HG03045 (cell line): ENCODE measurements around the gene TP53INP2.
"Not testable (repeated sequence)": the region's sequence is repeated elsewhere in the genome, so short reads cannot be mapped to it uniquely, and the experiment has no call there.

Source experiments
- ATAC-seq: cut with Tn5 transposase; IDR thresholded peaks from one replicate; pipeline ENCODE4 v1.9.1; 2021; ENCODE audit warnings: mild to moderate bottlenecking, moderate library complexity; ENCODE audit not compliant: unreplicated experiment

Gene TP53INP2, protein sequence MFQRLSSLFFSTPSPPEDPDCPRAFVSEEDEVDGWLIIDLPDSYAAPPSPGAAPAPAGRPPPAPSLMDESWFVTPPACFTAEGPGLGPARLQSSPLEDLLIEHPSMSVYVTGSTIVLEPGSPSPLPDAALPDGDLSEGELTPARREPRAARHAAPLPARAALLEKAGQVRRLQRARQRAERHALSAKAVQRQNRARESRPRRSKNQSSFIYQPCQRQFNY

DNA sequence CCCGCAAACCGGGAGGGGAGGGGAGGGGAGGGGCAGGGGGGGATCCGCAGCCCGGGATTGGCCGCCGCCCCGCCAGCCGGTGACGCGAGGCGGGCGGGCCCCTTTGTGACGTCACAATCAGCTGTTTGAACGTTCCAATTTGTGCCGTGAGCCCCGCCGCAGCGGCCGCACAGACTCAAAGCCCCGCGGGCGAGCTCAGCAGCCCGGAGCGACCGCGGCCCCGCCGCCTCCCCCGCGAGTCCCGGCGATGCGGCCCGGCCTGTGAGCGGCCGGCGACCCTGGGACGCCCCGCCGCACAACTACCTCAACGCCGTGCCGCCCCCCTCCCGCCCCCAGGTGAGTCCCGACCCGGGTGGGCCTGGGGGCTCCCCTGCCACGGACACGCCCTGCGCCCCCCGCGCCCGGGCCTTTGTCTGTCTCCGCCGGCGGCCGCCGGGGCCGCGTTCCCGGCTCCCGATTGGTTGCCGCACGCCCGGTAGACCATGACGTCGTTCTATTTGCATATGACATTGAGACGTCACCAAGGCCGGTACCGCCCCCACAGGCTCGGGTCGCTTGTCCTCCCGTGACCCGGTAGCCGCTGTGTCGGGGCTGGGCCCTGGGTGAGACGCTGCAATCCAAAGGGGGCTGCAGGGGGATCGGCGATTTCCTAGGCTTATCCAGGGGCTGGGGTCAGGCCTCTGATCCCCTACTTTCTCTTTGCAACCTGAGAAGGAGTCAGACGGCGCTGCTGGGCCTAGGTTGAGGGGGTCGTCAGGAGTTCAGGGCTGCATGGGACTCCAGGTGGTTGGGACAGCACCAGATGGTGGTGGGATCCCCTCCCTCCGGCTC is at the start of gene TP53INP2:
TP53INP2 (plus strand) TSS at position 168 of the 831 bp plus-strand sequence. CDS start 4,396 bp downstream, outside the sequence.
- peak; percentile 67 for ATAC-seq

GRCh38 chr20:34658654-34659053 is 45.5 kb upstream of the TP53INP2 start:
- not testable (repeated sequence) for ATAC-seq

DNA sequence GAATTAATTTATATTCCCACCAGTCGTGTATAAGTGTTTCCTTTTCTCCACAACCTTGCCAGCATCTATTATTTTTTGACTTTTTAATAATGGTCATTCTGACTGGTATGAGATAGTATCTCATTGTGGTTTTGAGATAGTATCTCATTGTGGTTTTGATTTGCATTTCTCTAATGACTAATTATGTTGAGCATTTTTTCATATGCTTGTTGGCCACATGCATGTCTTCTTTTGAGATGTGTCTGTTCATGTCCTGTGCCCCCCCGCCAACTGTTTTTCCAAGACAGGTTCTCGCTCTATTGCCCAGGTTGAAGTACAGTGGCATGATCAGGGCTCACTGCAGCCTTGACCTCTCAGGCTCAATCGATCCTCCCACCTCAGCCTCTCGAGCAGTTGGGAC is 42.3 kb upstream of the TP53INP2 start:
- ATAC-seq, result not testable (repeated sequence)

DNA sequence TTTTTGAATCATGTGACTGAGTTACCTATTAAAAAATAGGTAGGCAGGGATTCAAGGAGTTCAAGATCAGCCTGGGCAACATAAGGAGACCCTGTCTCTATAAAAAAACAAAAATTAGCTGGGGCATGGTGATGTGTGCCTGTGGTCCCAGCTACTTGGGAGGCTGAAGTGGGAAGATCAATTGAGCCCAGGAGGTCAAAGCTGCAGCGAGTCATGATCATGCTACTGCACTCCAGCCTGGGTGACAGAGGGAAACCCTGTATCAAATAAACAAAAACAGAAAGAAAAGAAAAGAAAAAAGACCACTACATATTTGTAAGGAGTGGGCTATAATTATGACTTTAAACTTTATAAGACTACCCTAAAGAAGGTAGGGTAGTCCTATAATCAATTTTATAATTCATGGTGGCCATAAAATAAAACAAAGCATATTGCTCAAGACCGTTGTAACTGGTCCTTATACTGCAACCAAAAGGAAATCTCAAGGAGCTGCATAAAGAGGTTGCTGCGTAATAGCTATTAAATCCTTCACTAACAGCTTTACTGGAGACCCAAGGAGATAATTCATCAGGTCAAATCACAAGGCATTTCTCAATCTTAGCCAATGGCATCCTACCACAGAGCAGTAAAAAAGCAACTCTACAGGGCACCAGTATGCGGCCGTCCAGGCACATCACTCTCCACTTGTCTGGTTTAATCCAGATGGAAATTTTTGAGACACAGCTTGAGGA is 40.8 kb upstream of the TP53INP2 start:
- ATAC-seq, result no peak

GRCh38 chr20:34664751-34665150 is 39.4 kb upstream of the TP53INP2 start:
- ATAC-seq, result not testable (repeated sequence)

- ATAC-seq, result no peak
Observed at GRCh38 chr20:34669094-34669493, 35.0 kb upstream of the TP53INP2 start.

DNA sequence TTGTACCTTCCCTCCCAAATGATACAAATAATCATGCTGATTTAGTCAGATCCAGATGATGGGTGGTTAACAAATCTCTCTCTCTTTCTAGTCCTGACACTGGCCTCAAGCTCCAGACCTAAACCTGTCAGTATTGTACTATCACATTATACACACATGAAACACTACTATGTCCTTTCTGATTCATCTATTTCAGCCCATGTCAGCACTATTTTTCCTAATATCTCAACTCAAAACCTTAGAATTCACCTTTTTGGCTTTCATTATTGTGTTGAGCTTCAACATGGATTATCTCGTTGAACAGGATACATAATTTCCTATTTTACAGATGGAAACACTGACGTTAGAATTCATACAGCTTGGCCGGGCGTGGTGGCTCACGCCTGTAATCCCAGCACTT is 30.7 kb upstream of the TP53INP2 start:
- no peak for ATAC-seq

DNA sequence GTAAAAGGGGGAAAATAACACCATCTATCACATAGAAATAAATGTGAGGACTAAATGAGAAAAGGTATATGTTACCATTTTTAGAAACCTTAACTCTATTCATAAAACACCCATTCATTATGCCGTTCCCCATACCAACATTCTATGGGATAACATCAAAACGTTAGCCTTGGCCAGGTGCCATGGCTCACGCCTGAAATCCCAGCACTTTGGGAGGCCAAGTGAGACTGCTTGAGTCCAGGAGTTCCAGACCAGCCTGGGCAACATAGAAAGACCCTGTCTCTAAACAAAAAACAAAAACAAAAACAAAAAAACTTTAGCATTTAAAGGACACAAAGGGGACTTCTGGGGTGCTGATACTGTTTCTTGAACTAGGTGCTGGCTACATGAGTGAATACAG is 28.6 kb upstream of the TP53INP2 start:
- ATAC-seq, result no peak

DNA sequence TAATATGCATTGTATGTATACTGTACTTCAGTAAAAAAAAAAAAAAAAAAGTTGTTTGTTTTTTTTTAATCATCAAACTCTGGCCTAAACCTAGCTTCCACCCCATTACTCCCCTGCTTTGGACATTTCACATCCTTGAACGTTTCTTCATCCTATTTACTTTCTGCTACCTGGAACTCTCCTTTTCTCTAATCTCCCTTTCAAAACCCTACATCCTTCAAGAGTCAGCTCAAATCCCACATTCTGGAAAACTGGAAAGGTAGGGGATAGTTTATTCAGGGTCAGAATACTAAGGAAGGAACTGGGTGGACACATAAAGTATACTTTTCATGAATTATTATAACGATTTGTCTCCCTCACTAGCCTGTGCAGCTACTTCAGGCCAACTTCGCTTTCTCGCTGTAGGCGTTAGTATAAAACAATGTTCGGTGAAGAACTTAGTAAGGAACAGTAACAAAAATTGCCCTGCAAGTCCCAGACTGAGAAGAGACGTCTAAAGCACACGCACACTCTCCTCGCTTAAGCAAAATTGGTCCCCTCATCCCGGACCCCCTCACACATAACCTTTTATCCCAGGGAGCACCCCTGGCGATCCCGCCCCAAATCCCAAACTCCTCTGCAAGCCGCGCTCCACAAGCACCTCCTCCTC is 28.0 kb upstream of the TP53INP2 start:
- ATAC-seq, result no peak

DNA sequence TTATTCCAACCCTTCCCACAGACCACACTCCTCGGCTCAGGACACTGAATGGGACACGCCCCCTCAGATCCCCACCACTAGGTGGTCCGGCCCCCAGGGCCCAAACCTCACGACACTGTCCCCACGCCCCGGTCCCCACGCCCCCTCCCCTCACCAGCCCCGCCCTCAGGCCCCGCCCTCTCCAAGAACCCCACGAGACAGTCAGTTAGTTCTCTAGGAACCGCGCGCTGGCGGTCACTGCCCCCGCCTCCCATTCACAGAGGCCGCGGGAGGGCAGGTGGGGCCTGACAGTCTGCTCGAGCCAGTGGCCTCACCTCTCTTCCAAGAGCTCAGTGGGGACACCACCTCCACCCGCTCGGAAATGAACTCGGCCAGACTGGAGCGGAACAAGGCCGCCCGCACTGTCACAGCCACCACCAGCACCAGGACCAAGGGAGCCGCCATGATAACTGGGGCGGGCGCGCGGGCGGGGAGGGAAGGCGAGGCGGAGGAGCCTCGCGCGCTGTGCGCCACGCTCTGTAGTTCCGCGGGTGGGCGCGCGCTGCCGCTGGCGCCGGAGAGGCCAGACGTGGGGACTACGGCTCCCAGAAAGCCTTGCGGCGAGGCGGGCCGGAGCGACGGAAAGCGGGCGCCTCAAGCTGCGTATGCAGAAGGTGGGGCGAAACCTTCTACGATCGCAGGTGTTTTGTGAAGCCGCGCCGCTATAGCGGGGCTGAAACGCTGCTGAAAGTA is 27.3 kb upstream of the TP53INP2 start, which contains the start of gene PIGU:
PIGU (minus strand) TSS at position 451 of the 732 bp plus-strand sequence; CDS start at position 444, 7 bp downstream.
- peak; percentile 93 for ATAC-seq

DNA sequence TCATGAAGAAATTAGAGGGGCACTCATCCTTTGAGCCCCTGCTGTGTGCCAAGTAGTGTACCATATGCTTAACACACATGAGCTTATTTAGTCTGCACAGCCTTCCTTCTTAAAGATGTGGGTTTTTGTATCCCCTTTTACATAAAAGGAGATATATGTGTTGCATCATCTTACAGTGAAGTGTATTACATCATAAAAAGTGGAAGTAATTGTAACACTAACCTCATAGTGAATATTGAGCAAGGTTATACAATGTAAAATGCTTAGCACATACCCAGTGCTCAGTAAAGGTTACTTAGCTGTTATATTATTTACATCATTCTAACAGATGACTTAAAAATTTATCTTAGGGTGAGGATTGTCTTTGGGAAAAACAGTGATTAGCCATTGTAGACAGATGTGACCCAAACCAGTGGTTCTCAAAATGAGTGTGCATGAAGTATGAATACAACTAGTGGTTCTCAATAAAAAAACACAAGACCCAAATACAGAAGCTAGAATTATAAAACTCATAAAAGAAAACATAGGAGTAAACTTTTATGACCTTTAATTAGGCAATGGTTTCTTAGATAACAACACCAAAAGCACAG is 23.5 kb upstream of the TP53INP2 start:
- ATAC-seq, result no peak

DNA sequence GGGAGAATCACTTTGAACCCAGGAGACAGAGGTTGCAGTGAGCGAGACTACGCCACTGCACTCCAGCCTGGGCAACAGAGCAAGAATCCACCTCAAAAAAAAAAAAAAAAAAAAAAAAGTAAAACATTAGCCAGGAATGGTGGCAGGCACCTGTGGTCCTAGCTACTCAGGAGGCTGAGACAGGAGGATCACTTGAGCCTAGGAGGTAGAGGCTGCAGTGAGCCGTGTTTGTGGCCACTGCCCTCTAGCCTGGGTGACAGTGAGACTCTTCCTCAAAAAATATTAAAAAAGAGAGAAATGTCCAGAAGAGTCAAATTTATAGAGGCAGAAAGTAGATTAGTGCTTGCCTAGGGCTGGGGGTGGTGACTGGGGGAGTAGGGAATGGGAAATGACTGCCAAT is 20.5 kb upstream of the TP53INP2 start:
- ATAC-seq, result no peak

DNA sequence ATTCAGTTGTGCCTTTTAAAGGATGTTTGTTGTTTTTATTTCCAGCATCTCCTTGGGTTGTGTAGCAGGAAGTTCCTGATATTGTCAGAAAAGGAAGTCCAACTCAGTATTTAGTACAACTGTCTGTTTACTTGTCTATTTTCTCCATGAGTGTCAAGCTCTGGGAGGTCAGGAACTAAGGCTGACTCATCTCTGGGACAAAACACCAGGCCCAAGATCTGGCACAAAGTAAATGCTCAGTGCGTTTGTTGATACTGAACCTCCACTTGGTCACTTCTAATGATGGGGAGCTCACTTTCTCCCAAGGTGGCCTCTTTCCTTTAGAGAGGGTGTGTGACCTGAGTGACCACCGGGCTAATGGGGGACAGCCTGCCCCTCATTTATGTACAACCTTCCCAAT is 14.7 kb upstream of the TP53INP2 start:
- no peak for ATAC-seq

GRCh38 chr20:34691838-34692237 is 12.3 kb upstream of the TP53INP2 start:
- no peak for ATAC-seq

DNA sequence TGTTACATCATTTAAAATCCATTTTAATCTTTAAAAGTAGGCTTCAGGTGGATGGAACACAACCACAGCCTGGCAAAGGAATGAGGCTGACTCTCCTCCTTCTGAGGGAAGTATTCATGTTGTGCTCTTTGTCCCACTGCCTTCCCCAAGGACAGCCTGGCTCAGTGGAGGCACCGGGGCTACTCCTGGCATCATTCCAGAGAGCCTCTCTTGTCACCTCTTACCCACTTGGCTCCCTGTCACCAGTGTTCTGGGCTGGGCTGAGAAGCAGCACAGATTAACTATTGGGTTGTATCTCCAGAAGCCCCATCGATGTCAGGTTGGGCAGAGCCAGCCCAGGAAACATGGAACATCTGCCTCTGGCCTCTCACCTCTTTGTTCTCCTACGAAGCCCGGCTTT is 10.7 kb upstream of the TP53INP2 start:
- ATAC-seq, result no peak

DNA sequence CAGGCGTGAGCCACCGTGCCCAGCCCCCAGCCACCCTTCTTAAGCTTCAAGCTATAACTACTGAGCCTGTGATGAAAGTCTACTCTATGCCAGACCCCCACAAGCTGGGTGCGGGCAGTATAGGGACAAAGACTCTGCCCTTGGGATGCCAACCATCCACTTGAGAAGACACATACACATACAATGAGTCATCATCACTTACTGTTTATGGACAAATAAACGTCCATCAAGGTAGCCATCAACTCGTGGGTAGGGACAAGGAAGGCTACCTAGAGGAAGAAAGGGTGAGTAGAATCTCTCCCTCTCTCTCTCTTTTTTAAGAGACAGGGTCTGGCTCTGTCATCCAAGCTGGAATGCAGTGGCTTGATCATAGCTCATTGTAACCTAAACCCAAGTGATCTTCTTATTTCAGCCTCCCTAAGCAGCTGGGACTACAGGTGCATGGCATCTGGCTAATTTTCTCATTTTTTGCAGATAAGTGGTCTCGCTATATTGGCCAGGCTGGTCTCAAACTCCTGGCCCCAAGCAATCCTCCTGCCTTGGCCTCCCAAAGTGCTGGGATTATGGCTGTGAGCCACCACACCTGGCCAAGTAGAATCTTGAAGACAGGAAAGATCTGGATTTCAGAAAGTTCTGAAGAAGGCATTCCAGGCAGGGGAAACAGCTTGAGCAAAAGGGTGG is 2.6 kb upstream of the TP53INP2 start:
- ATAC-seq, result no peak

- no peak for ATAC-seq
Observed at GRCh38 chr20:34703061-34703423, 1.1 kb upstream of the TP53INP2 start.

- ATAC-seq, result no peak
Observed at GRCh38 chr20:34703424-34704176, 544 bp upstream of the TP53INP2 start.

DNA sequence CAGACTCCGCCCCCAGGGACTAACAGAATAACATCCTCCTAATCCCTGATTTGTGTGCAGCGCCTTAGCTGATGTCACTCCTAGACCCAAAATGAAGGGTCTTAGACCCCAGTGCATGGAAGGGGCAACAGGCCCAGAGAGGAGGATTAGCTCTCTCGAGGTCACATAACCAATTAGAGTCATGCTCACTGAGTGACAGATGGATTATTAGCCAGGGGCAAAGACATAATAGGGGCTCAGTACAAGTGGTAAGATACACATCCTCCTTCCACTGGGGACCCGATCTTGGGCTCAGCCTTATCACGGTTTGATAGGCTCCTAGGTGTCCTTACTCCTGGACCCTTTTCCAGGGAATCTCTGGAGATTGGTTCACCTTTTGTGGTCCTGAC is 858 bp downstream of the TP53INP2 start:
- ATAC-seq, result no peak
